Inflammatory macrophage treated with lipopolysaccharide for 1 hour (primary cell): ENCODE data around the gene SLC7A9.
"Not testable (repeated sequence)": the region's sequence is repeated elsewhere in the genome, so short reads cannot be mapped to it uniquely, and the experiment has no call there.

Experiments
- DNase-seq, 2 donors: peaks; one replicate each; pipeline ENCODE4 v3.0.0-alpha.2; 2020 to 2022

SLC7A9 gene

DNA sequence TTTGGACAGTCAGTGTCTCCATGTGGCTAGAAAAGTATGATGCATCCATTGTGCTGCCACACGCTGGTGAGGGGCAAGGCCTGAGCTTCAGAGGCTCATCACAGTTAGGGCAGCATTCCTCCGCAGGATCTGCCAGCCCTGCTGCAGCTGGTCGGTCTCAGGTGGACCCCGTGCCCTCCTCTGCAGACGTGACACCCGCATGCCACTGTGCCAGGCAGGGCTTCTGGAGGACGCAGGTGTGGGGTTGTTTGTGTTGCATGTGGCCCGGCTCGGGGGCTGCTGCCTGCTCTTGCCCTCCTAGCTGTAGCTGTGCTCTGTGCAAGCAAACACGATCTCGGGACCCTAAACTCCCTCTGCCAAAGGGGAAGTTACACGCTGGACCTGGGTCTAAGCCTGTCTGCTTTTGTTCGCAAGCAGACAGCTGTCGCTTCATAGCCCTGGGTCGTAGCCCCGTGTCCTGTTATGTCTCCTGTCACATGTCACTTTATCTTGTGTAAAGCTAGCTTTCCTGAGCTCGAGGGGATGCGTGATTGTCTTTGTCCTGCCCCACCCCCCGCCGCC lies 45.3 kb downstream of the SLC7A9 start:
- no peak for DNase-seq

DNA sequence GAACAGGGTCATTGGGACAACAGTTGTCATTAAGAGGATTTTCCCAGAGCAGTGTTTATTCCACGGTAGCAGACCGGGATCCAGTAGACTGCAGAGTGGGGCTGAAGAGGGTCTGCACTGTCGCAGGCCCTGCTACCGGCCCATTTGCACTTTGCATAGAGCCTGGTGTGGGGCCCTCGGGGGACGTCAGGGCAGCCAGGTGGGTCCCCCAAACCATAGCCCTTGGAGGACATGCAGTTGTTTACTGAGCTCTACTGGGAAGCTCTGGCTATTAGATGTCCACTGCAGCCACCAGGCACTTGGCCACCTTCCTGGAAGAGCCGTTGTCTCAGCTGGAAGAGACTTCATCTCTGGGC lies 45.8 kb downstream of the SLC7A9 start:
- no peak for DNase-seq

DNA sequence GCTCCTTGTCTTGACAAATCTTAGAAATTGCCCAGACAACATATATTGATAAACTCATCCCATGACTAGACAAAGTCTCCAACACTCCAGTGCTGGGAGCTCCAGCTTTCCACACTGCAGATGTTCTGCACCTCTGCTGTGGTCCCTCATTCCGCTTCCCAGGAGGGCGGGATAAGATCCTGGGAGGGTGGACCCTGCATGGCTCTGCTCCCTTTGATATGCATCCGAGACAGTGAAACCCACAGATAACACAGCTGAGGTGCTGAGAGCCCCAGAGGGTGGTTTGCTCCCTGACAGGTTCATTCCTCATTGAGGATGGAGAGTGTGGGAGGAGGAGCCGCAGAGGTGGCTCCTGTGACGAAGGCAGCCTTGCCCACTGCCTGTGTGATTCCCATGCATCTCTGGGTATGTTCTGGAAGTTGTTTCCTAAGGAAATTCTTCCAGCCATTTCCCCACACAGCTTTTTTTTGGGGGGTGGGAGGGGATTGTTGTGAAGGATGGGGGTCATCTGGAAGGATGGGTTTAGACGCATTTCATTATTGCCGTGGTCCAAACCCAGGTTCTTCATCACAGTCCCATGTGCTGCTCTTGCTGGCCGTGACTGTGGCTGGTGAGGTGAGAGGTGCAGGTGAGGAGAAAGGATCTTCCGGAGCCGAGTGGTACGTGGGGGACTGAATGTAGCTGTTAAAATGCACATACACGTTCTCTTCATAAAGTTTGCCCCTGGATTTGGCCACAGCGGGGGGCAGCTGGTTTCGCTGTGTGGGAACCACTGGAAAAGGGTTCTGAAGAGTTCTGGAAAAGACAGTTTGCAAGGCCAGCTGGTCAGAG lies 46.4 kb downstream of the SLC7A9 start:
- no peak for DNase-seq

DNA sequence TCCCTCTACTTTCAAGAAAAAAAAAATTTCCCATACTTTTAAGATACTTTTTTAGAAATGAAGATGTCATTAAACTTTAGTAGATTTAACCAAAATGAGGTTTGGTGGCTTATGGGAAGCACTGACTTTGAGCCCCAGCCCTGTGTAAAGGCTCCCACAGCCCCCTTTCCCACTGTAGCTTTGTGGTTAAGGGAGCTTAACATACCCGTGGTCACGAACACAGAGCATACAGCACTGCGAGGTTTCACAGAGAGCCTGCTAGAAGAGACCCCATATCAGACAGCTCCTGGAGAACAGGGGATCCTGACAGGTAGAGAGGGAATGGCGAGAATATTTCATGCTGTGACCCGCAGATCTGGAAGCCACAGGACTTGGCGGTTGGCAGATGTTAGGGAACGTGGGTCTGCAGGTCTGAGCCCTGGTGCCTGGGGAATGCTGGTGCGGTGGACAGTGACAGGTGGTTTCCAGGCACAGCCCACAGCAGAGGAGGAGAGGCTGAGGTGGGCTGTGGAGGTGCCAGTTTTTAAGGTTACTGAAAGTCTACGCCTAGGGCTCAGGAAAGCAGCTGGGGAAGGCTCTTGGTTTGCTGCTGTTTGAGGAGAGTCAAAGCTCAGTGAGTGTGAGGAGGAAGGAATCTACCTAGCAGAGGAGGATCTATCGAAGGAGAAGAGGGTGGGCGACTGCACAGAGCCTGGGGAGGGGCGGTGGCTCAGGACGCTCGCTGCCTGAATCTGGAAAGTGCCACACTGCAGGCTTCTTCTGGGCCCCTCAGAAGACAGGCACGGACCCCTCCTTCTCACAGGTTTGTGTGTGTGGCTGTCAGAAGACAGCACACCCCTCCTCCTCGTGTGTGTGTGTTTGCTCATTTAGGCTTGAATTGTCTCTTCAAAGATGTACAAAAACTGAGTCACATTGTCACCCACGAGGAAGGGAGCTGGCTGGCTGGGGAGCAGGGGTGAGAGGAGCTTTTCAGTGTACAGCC lies 49.9 kb downstream of the SLC7A9 start:
- DNase-seq: no peak

DNA sequence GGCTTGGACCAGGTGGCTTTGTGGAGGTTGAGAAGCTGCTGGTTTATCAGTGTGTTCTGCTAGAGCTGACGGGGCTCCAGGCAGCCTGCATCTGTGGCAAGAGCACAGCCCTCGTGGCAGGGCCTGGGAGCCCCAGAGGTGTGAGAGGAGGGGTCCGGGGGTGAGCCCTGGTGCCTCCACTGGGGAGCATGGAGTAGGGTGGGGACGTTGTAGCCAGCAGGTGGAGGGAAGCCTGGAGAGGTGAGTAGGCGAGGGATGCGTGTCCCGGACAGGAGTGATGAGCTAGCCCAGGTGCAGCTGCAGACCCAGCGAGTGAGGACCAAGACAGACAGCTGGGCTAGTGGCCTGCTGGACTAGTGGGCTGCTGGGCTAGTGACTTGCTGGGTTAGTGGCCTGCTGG lies 51.0 kb downstream of the SLC7A9 start:
- DNase-seq: no peak

DNA sequence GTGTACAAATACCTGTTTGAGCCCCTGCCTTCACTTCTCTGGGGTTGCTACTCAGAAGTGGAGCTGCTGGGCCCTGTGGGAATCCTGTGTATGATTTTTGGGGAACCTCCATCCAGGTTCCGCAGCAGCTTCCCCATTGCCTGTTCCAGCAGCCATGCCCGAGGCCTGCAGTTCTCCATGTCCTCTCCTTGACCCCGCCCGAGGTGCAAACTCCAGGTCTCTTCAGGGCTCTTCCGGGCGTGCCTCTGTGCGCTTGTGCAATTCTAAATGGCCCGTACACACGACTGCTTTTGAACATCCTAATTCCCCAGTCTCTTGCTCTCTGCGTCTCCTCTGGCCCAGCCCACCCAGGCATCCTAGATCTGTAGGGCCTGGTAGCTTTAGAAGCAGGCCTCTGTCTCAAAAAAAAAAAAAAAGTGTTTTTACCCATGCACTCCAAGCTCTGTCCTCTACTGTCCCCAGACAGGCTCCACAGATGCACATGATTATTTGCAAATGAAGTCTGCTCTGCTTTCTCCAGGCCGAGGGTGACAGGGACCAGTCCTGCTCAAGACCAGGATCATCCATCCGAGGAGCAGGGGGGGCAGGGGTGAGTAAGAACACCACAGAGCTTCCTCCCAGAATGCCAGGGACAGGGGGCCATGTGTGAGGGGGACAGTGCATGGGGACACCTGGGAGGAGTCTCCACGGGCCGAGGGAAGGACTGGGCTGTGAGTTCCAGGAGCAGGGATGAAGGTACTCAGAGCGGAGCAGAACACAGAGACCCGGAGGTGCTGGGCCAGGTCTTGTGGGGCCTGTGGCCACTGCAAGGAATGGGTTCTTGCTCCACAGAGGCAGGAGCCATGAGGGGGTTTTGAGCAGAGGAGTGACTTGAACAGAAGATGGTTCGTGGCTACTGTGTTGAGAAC lies 51.7 kb downstream of the SLC7A9 start:
- no peak for DNase-seq

DNA sequence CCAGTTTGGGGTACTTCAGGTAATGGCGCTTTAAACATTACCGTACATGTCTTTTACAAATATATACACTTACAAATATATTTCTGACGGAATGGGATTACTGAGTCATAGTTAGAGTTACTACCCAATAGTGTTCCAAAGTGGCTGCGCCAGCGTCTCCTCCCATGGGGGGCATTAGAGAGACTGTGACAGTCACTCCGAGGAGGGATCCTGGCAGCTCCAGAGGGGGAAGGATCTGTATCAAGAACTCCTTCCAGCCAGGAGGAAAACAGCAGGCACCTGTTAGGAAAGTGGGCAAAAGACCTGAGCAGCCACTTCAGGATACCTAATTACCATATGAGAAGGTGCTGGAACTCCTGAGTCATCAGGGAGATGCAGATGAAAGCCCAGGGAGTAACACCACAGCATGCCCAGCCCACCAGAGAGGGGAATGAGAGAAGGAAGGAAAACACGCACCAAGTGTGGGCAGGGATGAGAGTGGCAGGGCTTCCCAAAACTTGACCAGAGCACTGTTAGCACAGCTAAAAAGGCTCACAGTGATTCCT lies 52.9 kb downstream of the SLC7A9 start:
- no peak for DNase-seq

DNA sequence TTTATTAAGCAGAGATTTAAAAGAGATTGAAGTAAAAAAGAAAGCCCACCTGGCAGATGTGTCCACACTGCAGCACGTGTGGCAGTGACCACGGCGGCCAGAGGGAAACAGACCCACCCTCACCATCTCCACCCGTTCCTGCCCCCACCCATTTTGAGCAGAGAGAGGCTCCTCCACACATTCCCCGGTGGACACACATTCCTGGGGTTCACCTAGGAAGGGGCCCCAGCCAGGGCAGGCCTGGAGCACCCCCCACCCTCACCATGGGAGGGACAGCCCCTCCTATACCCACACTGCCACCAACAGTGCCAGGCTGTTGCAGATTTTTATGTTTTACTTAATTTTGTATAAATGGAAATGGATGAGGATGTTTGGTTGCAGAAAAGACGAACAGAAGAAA lies 54.9 kb downstream of the SLC7A9 start:
- DNase-seq: no peak

DNA sequence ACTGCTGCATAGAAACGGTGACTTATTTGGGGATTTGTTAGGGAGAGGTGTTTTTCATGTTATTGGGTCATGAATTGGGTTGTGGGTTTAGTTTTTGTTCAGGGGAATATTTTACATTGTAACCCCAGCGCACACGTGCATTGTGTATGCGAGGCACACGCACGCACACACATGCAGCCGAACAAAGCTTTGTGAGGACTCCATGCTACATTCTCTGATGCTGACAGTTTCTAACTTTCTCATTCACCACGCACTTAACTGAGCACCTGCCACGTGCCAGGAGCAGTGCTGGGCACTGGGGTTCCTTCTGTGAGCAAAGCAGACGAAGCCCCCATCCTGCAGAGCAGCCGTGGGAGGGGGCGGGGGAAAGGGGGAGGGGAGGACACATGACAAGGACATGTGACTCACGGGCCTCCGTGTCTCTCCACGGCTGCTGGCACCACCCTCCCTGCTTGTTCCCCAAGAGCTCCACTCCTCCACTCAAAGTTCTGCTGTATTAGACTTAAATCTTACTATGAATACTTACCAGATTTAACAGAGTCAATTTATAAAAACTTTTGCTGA lies 55.6 kb downstream of the SLC7A9 start:
- no peak for DNase-seq

DNA sequence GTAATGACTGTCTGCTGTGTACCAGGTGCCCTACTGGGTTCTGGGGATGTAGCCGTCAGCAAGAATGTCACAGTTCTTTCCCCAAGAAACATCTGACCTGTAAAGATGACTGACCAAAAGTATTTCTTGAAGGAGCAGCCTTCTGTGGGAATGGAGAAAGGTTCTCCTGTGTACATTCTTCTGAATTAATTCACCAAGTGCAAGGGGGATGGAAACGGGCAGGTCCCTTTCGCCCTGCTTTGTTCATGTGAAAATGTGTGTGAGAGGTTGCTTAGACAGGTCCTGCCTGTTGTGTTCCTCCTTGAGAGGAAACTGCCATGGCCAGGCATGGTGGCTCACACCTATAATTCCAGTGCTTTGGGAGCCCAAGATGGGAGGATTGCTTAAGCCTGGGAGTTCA lies 57.0 kb downstream of the SLC7A9 start:
- no peak for DNase-seq

DNA sequence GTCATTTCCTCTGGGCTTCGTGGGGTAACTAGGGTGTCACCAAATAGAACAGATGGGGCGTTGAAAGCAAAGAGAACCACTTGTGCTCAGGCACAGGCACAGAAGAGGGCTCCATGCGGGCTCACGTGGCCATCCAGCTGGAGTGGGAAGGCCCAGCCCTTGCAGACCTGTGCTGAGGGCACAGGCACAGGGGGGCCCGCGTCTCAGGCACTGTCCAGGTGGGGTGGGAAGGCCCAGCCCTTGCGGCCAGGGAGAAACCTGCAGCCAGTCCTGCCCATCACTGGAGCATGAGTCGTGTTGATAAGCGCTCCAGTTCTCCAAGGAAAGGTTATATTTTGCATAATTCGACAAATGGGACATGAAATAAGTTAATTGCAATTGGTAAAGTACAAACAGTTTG lies 57.5 kb downstream of the SLC7A9 start:
- no peak for DNase-seq

DNA sequence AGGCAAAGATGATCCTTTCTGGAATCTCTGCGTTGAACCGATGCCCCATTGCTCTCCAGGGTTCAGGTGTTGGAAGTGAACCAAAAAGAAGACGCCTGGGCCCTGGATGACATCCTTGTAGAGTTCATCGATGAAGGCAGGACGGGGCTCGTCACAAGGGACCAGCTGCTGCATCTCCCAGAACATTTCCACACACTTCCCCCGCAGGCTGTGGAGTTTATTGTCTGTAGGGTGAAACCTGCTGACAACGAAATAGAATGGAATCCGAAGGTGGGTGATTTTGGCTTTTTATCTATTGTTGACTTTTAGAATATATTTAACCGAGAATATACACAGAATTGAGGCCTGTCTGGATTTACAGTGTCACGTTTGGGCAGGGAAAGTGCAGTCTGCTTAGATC lies 58.4 kb downstream of the SLC7A9 start:
- DNase-seq: no peak

DNA sequence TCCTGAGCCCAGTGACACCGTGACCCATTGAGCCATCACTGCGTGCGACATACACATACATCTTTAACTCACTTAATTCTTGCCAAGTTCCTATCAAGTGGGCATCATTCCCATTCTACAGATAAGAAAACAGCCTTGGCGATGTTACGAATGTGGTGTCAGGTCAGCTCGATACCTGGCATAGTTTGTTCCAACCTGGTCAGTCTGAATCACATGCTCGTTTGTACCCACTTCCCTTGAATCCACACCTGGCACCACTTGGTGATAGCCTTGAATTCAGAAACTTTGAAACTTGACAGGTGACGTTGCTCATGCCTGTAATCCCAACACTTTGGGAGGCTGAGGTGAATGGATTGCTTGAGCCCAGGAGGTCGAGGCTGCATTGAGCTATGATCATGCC lies 59.1 kb downstream of the SLC7A9 start:
- no peak for DNase-seq

DNA sequence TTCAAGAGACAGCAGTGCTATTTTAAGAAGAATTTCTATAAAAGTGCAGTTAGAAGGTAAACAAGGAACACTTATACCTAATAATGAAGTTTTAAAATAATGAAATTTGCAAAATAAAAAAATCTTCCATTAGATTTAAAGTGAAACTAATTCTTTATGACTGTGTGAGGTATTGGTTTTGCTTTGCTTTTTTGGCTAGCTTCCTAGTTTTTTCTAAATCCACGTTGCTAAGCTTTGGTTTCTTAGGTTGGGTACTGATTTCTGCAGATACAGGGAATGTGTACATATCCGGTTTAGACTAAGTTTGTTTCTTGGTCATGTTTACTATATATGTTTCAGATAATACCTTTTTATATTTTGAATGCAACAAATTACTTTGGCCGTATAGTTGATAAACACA lies 59.8 kb downstream of the SLC7A9 start:
- DNase-seq: no peak

DNA sequence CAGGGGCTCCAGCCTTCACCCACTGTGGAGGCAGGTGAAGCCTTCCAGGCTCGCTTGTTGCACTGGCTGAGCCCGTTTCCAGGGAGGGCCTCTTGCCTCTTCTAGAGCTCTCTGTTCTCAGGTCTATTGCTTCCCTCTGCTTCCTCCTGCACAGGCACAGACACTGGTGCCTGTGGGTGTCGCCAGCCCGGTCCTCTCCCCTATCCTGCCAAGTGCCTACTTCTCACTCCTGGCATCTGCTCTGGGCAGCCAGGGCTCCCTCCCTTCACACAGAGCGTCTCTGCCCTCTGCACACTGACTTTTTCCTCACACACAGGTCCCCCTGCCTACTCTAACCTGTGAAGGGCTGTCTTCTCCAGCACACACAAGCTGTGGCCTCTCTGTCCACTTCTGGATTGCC lies 60.3 kb downstream of the SLC7A9 start:
- no peak for DNase-seq

DNA sequence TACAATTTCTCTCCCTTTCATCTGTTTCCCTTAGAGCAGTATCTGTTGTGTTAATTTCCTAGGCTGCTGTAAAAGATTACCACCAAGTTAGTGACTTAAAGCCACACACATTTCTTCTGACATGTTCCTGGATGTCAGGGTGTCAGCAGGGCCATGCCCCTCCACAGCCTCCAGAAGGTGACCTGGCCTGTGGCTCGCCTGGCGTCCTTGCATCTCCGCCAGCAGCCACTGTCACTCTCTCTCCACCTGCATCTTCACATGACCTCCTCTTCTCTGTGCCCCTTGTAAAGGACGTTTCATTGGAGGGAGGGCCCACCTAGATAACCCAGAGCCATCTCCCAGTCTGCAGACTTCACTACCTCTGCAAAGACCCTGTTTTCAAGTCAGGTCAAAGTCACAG lies 61.3 kb downstream of the SLC7A9 start:
- DNase-seq: no peak

DNA sequence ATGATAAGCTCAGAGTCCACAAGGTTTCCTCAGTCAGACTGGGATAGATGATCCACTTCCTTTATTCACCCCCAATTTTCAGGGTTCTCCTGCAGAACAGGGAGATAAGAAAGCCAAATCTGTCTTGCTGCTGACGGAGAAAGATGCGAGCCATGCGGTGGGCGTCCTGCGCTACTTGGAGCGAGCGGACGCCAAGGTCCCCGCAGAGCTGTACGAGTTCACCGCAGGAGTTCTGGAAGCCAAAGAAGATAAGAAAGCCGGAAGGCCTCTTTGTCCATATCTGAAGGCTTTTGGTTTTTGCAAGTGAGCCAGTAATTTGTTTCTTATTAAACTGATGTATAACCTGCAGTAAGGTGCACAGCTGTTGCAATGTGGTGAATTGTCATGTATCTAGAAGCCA lies 66.7 kb downstream of the SLC7A9 start:
- no peak for DNase-seq

DNA sequence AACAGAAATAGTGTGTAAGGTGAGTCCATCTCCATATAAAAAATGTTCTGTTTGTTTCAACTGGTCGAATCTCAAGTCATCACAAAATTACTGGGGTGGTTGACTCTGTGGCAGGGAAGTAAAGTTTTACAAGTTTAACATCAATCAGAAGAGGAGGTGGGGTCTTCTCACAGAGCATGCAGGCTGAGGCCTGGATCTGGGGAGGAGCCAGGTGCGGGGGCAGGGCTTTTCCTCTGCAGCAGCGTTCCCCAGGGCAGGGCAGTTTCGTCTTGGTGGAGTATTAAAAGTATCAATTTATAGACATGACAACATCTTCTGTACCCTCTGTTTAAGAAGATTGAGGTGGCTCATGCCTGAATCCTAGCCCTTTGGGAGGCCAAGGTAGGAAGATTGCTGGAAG lies 68.8 kb downstream of the SLC7A9 start:
- DNase-seq: no peak

DNA sequence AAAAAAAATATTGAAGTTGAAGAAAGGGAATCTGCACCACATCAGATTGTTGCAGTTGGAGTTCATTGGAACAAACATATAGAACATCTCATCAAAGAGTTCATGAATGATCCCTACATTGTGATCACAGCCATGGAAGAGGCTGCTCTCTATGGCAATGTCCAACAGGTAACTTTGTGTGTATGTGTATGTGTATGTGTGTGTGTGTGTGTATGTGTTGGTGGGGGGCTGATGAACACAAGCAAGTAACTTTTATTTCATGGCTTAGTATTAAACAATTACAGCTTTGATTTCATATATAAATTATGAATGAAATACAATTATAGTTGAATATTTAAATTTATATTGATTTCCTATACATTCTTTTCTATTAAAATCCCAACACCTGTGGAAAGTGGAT lies 69.4 kb downstream of the SLC7A9 start:
- DNase-seq: no peak

DNA sequence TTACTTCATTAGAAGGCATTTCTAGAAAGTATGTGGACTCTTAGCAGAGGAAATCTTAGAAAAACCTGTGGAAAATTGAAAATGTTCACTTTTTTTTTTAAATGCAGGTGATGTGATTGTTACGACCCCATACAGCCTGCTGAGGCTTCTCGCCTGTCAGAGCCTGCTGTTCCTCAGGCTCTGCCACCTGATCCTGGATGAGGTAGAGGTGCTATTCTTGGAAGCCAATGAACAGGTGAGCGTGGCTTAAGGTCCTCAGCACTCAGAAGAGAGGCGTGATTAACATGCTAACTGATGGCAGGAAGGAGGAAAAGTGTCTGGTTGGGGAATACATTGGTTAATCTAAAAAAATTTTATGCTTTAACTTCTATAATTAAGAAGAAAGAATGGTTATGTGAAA lies 71.4 kb downstream of the SLC7A9 start:
- DNase-seq: no peak

DNA sequence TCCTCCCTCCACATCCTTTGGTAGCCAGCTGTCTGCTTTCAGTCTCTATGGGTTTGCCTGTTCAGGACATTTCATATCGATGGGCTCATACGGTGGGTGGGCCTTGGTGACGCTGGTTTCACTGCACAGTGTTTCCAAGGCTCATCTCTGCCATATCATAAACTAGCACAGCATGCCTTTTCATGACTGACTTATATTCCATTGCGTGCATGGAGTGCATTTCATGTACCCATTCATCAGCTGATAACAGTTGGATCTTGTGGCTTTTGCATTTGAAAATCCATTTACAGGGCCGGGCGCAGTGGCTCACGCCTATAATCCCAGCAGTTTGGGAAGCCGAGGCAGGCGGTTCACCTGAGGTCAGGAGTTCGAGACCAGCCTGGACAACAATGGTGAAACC lies 80.1 kb downstream of the SLC7A9 start:
- no peak for DNase-seq

DNA sequence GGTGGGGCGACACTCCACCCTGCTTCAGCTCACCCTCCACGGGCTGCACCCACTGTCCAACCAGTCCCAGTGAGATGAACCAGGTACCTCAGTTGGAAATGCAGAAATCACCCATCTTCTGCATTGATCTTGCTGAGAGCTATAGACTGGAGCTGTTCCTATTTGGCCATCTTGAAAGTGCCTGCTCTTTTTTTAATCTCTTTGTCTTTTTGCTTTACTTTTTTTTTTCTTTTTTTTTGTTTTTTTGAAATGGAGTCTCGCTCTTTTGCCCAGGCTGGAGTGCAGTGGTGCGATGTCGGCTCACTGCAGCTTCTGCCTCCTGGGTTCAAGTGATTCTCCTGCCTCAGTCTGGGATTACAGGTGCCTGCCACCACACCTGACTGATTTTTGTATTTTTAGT lies 81.7 kb downstream of the SLC7A9 start:
- DNase-seq: not testable (repeated sequence)
